CD4-positive, alpha-beta T cell treated with Interleukin-17A for 4 hours (primary cell): ENCODE measurements around the gene DGUOK.

ENCODE experiments used
- DNase-seq: peaks from one replicate; pipeline ENCODE4 v3.0.0-alpha.2; 2020; ENCODE audit warnings: mixed read lengths

The DGUOK gene

DNA sequence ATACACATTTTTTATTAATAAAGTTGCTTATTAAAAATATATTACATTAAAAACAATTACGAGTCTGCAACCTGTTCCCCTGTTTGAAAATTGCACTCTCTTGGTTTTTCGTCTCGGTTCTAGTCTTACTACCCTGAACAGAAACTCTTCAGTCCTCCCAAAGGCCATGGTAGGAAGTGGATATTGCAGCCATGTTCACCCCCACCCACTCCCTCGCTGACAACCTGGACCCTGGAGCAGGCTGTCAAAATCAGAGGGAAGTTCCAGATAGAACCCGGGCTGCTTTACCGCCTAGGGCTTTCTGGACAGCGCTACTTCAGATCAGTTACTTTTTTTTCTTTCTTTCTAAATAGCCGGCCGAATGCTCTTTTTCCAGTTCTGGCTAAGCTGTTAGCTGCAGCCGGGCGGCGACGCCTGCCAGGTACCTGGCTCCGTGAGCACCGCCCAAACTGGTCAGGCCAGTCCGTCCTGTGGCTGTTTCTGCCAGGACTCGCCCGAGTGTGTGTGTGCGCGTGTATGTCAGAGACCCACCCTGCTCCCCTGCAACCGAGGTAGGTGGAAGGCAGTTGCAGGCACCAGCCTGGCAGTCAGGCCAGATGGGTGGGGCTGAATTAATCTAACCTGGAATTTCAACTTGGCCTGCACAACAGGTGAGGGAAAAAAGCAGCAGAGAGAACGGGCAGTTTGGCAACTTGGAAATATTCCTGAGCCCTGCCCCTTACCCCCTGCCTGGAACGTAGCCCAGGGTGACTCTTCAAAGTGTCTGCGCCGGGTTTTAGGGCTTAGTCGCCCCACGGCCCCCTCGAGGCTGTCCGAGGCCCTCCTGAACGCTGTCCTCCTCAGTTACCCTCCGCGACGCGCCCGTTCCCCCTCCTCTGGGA lies 56.9 kb downstream of the DGUOK start:
- no peak for DNase-seq

DNA sequence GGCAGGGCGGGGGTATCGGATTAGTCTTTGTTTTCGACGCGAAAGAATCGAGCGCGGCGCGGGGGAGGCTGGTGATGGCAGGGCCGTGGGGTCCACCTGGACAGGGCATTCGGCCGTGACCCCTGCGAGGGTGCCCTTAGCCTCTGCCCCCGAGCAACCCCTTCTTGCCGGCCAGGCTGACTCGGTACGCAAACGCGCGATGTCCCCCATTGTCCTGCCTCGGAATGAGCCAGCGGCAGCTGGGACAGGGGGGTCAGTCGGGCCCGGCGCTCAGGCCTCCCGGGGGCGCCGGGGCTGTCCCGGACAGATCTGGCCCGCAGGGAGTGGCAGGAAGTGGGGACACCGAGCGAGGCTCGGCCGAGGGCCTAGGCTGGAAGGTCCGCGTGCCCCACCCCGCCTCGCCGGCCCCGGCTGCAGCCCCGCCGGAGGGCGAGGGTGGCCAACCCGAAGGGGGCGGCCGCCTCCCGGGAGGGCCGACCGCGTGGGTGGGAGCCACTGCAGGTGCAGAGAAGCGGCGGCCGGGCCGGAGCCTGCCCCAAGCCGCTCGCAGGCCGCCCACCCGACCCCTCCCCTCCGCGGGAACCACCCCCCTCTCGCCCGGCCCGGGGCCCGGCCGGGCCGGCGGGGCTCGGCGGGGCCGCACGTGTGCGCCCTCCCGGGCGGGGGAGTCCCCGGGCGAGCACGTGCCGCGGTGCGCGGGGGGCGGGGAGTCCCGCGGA lies 57.7 kb downstream of the DGUOK start, which contains the start of gene TET3:
Gene TET3, plus strand, starts transcription at position 708 of the 719 bp plus-strand sequence. CDS start 1,494 bp downstream, outside the sequence.
- DNase-seq = peak; percentile 46

DNA sequence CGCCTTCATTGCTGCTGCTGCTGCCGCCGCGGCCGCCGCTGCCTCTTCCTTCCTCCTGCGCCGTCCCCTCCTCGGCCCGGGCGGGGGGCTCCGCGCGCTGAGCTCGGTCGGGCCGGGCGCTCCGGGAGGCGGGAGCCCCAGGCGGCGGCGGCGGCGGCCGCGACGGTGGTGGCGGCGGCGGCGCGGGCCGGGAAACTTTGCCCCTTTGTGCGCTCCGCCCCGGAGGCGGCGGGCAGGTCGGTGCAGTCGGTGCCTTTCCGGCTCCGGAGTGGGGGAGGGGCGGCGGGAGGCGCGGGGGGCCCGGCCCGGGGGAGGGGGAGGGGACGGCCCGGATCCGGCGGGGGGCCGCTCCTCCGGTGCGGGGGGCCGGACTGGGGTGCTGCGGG lies 58.2 kb downstream of the DGUOK start:
- peak; percentile 80 for DNase-seq

DNA sequence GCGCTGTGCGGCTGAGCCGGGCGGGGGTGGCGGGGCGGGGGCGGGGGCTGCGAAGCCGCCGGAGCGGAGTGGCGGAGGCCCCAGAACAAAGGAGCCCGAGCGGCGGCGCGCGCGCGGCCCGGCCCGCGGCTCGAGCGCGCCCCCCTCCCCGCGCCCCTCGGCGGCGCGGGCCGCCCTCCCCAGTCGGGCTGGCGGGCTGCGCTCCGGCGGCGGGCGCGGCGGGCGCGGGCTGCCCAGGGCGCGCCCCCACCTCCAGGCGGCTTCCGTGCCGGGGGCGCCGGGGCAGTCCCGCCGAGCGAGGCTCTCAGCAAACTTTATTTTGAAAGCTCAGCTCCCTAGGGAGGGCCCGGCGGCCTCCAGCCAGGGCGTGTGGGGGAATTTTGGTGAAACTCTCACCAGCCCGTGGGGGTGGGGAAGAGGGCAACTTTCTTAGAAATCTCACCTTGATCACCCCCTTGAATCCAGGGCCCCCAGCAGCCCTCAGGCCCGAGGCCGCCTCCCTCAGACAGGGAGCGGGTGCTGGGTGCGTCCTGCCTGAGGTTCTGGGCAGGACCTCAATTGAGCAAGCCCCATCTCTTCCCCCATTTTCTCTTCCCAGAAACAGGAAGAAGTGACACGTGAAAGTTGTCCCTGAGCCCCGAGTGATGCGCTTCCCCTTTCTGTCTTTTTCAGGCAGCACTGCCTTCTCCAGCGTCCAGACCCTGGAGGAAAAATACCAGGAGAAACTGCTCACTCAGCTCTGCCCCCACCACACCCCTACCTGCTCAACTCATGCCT lies 58.8 kb downstream of the DGUOK start:
- no peak for DNase-seq

DNA sequence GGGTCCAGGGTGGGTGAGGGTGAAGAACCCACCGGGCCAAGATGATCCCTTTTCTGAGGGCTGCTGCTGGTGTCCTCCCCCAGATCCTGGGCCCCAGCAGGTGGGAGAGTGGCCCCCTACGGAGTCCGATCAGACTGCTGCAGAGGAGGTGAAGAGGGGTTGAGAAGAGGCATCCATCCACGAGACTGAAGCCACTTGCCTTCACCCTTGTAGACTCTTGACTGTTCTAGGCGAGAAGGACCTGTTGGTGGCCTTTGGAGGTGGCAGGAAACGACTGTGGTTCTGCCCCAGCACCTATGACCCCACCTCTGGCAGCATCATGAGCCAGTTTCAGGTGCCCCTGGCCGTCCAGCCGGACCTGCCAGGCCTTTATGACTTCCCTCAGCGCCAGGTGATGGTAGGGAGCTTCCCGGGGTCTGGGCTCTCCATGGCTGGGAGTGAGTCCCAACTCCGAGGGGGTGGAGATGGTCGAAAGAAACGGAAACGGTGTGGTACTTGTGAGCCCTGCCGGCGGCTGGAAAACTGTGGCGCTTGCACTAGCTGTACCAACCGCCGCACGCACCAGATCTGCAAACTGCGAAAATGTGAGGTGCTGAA lies 59.5 kb downstream of the DGUOK start:
- peak; percentile 61 for DNase-seq

DNA sequence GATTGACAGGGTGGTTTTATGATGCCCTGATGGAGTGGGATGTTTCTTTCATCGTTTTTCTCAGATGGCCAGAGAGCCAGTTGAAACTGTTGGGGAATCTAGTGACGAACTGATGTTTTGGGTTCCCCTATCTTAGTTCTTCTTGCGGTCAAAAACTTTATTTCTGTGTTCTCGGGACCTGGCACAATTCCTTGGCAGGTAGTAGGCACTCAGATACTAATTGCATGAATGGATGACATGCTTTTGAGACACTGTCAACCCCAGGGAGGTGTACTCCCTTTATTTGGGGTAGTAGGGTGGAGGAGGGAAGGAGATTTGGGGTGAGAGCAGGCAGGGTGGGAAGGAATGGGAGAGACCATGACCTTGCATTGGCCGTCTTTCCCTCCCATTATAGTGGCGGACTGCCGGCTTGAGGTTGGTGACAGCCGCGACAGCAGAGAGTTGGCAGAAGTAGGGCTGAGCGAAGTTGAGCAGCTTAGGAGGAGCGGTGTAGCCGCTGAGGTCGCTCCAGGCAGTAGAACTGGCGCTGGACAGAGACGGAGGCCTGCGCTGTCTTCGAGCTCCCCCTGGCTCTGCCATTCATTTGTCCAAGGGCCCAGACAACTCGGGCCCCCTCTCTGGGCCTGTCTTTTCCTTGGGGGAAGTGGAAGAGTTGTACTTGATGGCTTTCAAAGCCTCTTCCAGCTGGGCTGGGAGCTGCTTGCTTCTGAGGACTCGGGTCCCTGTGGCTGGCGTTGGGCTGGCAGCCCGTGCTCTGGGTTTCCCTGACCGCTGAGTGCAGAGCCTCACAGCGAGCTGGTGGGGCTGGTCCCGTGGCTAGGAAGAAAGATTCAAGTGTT lies 60.6 kb downstream of the DGUOK start:
- peak; percentile 71 for DNase-seq

DNA sequence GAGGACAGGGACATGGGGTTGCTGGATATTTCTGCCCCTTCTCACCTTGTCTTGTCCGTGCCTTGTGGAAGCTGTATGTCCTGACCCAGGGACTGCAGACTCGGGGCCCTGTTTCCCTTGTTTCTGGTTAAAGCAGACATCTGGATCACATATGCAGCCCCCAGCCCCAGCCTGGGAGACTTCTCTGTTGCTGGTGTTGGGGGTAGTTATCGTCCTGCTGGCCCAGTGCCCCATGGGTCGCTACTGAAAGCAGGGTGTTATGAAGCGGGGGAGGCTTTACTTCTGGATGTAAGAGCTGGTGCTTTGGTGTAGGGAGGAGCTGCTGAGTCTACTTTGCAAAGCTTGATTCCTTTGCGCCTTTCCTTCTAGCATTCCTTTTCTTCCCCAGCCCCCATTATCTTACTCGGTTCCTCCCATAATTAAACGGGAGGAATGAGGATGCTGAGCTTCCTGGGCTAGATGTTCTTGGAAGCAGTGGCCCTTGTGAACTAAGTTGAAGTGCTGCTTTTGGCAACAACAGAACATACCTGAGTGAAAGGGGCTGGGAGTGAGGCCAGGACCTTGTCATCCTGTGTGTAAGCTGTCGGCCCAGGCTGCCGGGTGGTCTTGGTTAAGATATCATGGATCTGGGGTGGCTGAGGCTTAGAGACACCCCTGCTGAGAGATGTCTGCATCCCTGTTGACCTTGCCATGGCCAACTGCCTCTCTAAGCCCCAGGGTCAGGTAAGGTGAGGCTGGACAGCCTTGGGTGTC lies 61.4 kb downstream of the DGUOK start:
- no peak for DNase-seq

DNA sequence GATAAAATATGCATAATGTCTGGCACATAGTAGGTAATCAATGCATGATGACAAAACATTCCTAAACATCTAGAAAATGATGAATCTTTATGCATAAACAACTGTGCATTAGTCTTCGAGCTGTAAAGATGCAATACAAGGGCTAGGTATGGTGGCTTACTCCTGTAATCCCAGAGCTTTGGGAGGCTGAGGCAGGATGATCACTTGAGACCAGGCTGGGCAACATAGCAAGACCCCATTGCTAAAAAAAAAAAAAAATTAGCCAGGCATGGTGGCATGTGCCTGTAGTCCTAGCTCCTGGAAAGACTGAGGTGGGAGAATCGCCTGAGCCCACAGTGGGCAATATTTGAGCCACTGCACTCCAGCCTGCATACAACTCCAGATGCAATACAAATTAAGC lies 63.3 kb downstream of the DGUOK start:
- no peak for DNase-seq

DNA sequence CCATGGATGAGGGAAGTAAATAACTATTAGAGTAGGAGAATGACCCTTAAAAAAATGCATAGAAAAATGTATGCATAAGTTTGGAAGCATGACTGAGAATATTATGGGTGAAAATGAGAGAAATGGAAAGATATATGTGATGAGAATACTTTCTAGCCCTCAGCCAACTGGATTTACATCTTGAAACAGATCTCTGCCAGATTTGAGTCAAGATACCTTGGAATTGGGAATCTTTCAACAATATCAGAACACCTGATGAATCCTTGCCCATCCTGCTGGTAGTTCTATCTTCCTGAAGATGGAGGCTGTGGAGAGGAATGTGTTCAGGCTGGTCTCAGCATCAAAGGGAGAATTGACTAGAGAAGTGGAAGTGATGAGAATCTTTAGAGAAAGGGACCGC lies 63.9 kb downstream of the DGUOK start:
- no peak for DNase-seq

DNA sequence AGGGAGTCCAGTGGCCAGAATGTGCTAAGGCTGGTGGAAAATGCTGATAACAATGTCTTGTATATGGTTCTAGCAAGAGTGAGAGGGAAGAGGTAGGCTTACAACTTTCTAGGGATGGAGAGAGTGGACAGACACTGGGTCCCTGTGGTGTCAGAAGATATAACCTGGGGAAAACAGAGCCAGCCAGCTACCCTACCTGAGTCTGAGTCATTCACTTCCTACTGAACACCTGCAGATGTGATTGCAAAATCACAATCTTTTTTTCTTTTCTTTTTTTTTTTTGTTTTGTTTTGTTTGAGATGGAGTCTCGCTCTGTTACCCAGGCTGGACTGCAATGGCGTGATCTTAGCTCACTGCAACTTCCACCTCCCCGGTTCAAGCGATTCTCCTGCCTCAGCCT lies 65.4 kb downstream of the DGUOK start:
- no peak for DNase-seq

DNA sequence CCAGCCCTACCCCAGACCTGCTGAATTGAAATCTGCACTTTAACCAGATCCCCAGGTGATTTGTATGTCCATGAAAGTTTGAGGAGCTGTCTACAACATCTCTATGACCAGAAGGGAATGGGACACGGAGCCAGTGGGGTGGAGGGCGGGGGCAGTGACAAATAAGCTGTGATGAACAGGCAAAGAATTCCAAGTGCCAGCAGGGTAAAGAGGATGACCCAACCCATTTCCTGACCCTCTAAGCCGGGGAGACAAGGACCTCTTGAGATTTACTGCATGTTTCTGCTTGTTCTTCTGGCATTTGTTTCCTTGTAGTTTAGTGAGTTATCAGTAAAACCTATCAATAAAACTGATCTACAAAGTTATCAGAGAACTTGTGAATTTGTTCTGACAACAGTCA lies 66.7 kb downstream of the DGUOK start:
- DNase-seq = no peak

DNA sequence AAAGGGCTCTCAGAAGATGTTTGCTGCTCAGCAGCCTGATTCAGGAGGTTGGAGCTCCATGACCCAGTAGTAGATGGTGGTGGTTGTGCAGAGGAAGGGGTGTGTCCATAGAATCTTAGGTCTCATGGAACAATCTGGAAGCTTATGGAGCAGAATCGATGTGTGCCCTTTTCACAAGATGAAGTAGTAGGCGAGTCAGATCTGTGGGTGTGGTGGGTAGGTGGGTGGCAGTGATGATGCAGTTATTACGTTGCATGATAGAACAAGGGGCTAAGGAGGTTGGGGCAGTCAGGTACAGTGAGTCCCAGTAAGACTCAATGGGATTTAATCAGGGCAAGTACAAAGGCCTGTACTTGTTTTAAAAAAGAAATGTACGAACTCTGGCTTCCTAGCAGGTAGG lies 67.1 kb downstream of the DGUOK start:
- no peak for DNase-seq

DNA sequence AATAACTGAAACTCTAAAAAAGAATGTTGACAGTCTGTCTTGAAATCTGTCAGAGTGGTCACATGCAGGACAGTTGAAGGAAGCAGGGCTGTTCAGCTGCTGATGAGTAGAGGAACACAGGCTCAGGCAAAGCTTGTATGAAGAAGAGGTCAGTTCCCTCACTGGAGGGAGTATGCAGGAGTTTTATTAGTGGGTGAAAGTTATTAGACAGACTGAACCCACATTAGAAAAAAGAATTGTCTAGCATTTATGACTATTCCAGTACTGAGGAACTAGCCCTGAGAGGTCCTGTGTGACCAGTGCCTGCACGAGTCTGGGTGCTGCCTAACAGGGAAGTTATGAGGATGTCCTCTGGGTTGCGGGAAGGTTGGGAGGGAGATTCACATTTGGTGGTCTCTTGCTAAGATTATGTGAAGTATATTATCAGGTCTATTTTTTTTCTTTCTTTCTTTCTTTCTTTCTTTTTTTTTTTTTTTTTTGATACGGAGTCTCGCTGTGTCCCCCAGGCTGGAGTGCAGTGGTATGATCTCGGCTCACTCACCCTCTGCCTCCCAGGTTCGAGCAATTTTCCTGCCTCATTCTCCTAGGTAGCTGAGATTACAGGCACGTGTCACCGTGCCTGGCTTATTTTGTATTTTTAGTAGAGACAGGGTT lies 67.6 kb downstream of the DGUOK start:
- no peak for DNase-seq

DNA sequence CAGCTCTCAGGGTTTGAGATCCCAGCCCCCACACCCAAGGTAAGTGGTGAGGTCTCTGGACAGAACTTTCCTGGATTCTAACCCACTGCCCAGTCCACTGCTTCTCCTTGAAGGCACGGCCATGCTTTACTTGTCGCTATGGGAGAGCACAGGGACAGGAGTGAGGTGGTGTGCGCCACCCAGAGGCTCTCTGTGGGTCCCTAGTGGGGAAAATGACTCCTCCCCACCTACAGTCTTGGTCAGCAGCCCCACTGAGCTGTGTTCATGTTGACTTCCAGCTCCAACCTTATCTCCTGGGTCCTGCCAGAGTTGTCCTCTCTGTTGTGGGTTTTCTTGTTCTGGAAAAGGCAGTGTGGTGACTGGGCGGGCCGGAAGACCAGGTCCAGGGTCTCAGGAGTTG lies 69.1 kb downstream of the DGUOK start:
- DNase-seq = no peak

DNA sequence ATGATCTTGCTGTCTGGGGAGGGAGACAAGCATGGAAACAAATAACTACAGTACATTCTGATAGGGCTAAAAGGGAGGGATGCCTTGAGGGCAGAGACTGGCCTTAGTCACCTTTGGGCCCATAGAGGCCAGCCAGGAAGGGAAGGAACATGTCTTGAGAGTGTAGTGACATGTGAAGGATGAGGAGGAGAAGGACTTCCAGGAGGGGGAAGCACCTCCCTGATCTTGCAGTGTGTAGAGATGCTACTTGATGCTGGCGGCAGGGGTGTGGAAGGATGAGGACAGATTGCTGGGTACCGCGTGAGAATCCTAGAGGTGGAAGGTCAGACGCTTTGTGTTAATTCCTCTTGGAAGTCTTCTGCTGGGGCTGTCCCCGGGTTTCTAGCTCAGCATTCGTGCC lies 71.1 kb downstream of the DGUOK start:
- no peak for DNase-seq

DNA sequence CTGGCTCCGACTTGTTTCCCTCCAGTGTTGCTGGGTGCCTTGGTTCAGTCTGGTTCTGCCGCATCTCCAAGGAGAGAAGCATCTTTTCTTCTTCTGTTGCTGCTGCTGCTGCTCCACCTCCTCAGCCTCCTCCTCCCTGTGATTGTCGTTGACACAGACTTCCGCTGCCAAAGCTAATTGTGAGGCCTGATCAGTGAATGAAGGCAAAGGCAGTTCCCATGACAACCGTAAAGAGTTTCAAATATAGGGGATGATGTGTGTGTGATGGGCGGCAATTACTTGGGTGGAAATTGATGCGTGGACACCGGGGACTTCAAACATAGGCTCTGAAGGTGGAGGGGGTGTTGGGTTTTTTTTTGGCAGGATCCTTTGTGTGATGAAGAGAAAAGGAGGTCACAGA lies 71.8 kb downstream of the DGUOK start:
- DNase-seq = peak; percentile 52

DNA sequence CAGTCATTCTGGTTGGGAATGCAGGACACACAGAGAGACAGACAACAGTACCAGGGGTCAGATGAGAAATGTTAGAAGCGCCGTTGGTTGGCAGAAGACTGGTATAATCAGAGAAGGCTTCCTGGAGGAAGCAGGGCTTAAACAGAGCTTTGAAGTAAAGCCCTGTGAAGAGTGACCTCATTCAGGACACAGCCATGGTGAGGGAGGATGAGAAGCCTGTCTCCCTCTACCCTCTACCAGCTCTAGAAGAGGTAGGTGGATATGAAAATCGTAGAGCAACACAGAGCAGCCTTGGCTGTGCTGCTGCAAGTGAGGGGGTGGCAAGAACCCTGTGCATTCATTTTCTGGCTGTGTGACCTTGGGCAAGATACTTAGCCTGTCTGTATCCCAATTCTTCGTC lies 72.3 kb downstream of the DGUOK start:
- no peak for DNase-seq

DNA sequence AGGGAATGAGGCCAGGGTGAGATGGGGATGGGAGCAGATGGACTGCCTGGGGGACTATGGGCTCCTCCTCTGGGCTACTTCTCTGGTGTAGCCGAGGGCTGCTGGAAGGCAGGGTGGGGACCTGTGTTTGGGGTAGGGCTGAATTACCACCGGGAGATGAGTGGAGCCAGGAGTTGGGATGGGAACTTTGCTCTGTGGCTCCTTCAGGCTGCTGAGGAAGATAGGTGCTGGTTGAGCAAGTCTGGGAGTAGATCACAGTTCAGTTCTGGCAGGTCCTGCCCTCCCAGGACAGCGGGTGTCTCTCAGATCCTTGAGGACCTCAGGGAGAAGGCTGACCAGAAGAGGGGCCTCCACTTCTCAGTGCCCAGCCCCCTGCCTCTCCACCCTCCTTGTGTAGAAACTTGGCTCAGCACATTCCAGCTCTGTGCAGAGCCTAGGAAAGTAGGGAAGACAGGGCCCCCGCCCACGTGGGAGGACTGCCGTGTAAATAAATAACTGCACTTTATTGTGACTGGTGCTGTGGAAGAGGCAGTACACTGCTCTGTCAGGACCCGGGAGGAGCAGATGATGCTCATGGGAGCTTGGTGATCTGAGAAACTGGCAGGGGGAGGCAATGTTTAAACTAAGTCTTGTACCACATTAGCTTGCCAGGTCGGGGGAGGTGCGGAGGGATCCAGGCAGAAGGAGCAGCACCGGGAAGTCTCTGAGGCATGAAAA lies 73.4 kb downstream of the DGUOK start:
- no peak for DNase-seq

DNA sequence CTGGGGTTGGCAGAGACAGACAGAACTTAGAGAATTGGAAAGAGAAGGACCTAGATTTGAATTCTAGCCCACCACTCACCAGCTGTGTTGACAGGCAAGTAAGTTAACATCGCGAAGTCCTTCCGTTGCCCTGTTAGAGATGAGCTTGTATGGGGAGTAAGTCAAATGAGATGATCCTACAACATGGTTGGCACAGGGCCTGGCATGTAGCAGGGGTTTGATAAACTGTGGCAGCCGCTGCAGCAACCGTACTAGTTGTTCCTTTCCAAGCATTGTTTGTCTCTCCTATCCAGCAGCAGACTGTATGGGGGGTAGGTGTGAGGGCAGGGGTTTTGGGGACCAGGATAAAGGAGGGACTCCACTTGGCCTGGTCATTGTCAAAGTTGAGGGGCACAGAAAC lies 74.0 kb downstream of the DGUOK start:
- DNase-seq = no peak

DNA sequence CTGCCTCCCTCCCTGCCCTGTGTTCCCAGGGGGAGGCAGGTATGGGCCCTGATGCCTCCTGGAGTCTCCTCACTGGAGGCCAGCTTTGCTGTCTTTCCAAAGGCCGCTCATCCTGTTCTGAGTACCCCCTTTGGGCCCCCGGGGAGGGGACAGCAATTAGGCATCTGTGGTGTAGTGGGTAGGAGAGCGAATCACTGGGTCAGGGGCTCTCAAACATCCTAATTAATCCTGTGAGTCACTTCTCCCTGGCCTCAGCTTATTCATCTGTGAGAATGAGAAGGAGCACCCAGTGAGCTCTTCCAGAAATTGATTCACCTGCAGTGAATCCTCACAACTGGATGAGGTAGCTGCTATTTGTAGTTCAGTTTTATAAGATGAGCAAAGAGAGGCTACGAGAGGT lies 74.4 kb downstream of the DGUOK start:
- DNase-seq = no peak
